HUES64 (cell line): ENCODE data around the gene OR2AT4.
A peak's percentile ranks its signal among the peaks of the same experiment; 100 is the strongest.
"Not testable (repeated sequence)": the region's sequence is repeated elsewhere in the genome, so short reads cannot be mapped to it uniquely, and the experiment has no call there.

Source experiments
- H3K27ac ChIP-seq: 2 replicates; pipeline ENCODE4 v1.7.0; 2013; ENCODE audit warnings: low read depth, low read length, inconsistent platforms
- H3K27me3 ChIP-seq: 2 replicates; pipeline ENCODE4 v1.6.1; 2013; ENCODE audit warnings: mild to moderate bottlenecking, low read length; ENCODE audit not compliant: insufficient read depth
- H3K36me3 ChIP-seq: 2 replicates; pipeline ENCODE4 v1.6.1; 2013; ENCODE audit warnings: mild to moderate bottlenecking, low read length; ENCODE audit not compliant: insufficient read depth
- H3K4me1 ChIP-seq: 2 replicates; pipeline ENCODE4 v1.6.1; 2013; ENCODE audit warnings: mild to moderate bottlenecking, low read length, moderate library complexity; ENCODE audit not compliant: insufficient read depth
- H3K4me3 ChIP-seq: 2 replicates; pipeline ENCODE4 v1.5.1; 2013; ENCODE audit warnings: mild to moderate bottlenecking, low read length, moderate library complexity
- H3K9ac ChIP-seq: 2 replicates; pipeline ENCODE4 v1.6.1; 2013; ENCODE audit warnings: mild to moderate bottlenecking, low read depth, low read length
- H3K9me3 ChIP-seq: 2 replicates; pipeline ENCODE4 v1.6.1; 2013; ENCODE audit warnings: low read depth, low read length; ENCODE audit not compliant: insufficient read depth
- WGBS: fragments of 150-250, 120-280 bp; methylation state at CpG from one replicate; pipeline ENCODE4 v1.1.7; 2013; ENCODE audit warnings: missing lambda C conversion rate; 5-methylcytosine and 5-hydroxymethylcytosine counted together

OR2AT4 gene

GRCh38 chr11:75133976-75134375 is 37.3 kb upstream of the OR2AT4 start:
- Histone ChIP-seq H3K4me3 (no peak overlapping the region), H3K27me3 (no peaks in the 10 kb centered on the region), H3K27ac (no peak overlapping the region), H3K9ac (no peak overlapping the region), H3K4me1 (peaks cover 4% of the 10 kb centered on the region; the same call in 1 of the 2 replicates), H3K36me3 (no peaks in the 10 kb centered on the region), H3K9me3 (no peaks in the 10 kb centered on the region)
- 72% methylated on average over 6 of the region's 6 CpGs for WGBS

GRCh38 chr11:75132080-75132479 is 35.4 kb upstream of the OR2AT4 start:
- Histone ChIP-seq H3K9me3 (peaks cover 6% of the 10 kb centered on the region; the same call in 1 of the 2 replicates), H3K9ac (no peak overlapping the region), H3K27ac (no peak overlapping the region), H3K4me3 (no peak overlapping the region), H3K27me3 (no peaks in the 10 kb centered on the region), H3K4me1 (peaks cover 4% of the 10 kb centered on the region; the same call in 1 of the 2 replicates), H3K36me3 (no peaks in the 10 kb centered on the region)
- WGBS, result 95% methylated on average over 3 of the region's 3 CpGs

- Histone ChIP-seq H3K4me1 (no peaks in the 10 kb centered on the region), H3K9me3 (peaks cover 6% of the 10 kb centered on the region; the same call in 1 of the 2 replicates), H3K4me3 (no peak overlapping the region), H3K27ac (no peak overlapping the region), H3K9ac (no peak overlapping the region), H3K27me3 (no peaks in the 10 kb centered on the region), H3K36me3 (no peaks in the 10 kb centered on the region)
- 95% methylated on average over 2 of the region's 2 CpGs for WGBS
These were observed 29.9 kb upstream of the OR2AT4 start for GRCh38 chr11:75126564-75126963.

GRCh38 chr11:75118577-75118976 is 21.9 kb upstream of the OR2AT4 start:
- Histone ChIP-seq H3K27me3 (no peaks in the 10 kb centered on the region), H3K4me3 (no peak overlapping the region), H3K36me3 (no peaks in the 10 kb centered on the region), H3K9me3 (peaks cover 15% of the 10 kb centered on the region; the same call in 1 of the 2 replicates), H3K9ac (no peak overlapping the region), H3K4me1 (no peaks in the 10 kb centered on the region), H3K27ac (no peak overlapping the region)
- WGBS, result no CpG with 5 or more reads among the region's 1 CpG

GRCh38 chr11:75114465-75114864 is 17.8 kb upstream of the OR2AT4 start:
- H3K27ac ChIP-seq, result no peak overlapping the region
- H3K36me3 ChIP-seq, result no peaks in the 10 kb centered on the region
- H3K4me1 ChIP-seq, result no peaks in the 10 kb centered on the region
- H3K9ac ChIP-seq, result no peak overlapping the region
- no peak overlapping the region for H3K4me3 ChIP-seq
- peaks cover 15% of the 10 kb centered on the region; the same call in 1 of the 2 replicates for H3K9me3 ChIP-seq
- no peaks in the 10 kb centered on the region for H3K27me3 ChIP-seq
- WGBS, result 97% methylated on average over 2 of the region's 2 CpGs

GRCh38 chr11:75113030-75113429 is 16.4 kb upstream of the OR2AT4 start:
- no peak overlapping the region for H3K27ac ChIP-seq
- no peak overlapping the region for H3K4me3 ChIP-seq
- no peaks in the 10 kb centered on the region for H3K36me3 ChIP-seq
- no peaks in the 10 kb centered on the region for H3K4me1 ChIP-seq
- H3K9me3 ChIP-seq, result 0 out of 2 replicates have a peak, but pooled peaks cover 8% of the 10 kb centered on the region
- 64% methylated on average over 1 of the region's 1 CpG for WGBS
- no peaks in the 10 kb centered on the region for H3K27me3 ChIP-seq
- H3K9ac ChIP-seq, result no peak overlapping the region

GRCh38 chr11:75112200-75112599 is 15.5 kb upstream of the OR2AT4 start:
- no peaks in the 10 kb centered on the region for H3K4me1 ChIP-seq
- no peaks in the 10 kb centered on the region for H3K36me3 ChIP-seq
- no peak overlapping the region for H3K9ac ChIP-seq
- WGBS, result 87% methylated on average over 2 of the region's 2 CpGs
- 0 out of 2 replicates have a peak, but pooled peaks cover 2% of the 10 kb centered on the region for H3K9me3 ChIP-seq
- no peak overlapping the region for H3K27ac ChIP-seq
- H3K27me3 ChIP-seq, result no peaks in the 10 kb centered on the region
- no peak overlapping the region for H3K4me3 ChIP-seq

GRCh38 chr11:75107187-75107586 is 10.5 kb upstream of the OR2AT4 start:
- no peak overlapping the region for H3K27ac ChIP-seq
- 67% methylated on average over 4 of the region's 4 CpGs for WGBS
- no peak overlapping the region for H3K4me3 ChIP-seq
- no peaks in the 10 kb centered on the region for H3K27me3 ChIP-seq
- H3K4me1 ChIP-seq, result peaks cover 3% of the 10 kb centered on the region; the same call in 1 of the 2 replicates
- H3K9me3 ChIP-seq, result no peaks in the 10 kb centered on the region
- no peaks in the 10 kb centered on the region for H3K36me3 ChIP-seq
- no peak overlapping the region for H3K9ac ChIP-seq

- not testable (repeated sequence) for H3K4me1 ChIP-seq, H3K9ac ChIP-seq, H3K36me3 ChIP-seq, H3K9me3 ChIP-seq, H3K27me3 ChIP-seq, H3K4me3 ChIP-seq
- H3K27ac ChIP-seq, result 0 out of 2 replicates have a peak overlapping the region, but pooled peaks have one; percentile 63
- 100% methylated on average over 2 of the region's 2 CpGs for WGBS
These were observed 9.4 kb upstream of the OR2AT4 start for GRCh38 chr11:75105967-75106681.

- H3K36me3 ChIP-seq, result no peaks in the 10 kb centered on the region
- no peaks in the 10 kb centered on the region for H3K9me3 ChIP-seq
- H3K27me3 ChIP-seq, result no peaks in the 10 kb centered on the region
- peak overlapping the region; percentile 63; the same call in 1 of the 2 replicates for H3K27ac ChIP-seq
- no peak overlapping the region for H3K9ac ChIP-seq
- H3K4me1 ChIP-seq, result peaks cover 3% of the 10 kb centered on the region; the same call in 1 of the 2 replicates
- 59% methylated on average over 9 of the region's 9 CpGs for WGBS
- no peak overlapping the region for H3K4me3 ChIP-seq
These were observed 8.8 kb upstream of the OR2AT4 start for GRCh38 chr11:75105462-75105925.

GRCh38 chr11:75103380-75104026 is 6.8 kb upstream of the OR2AT4 start:
- H3K27ac ChIP-seq, result no peak overlapping the region
- no peaks in the 10 kb centered on the region for H3K9me3 ChIP-seq
- H3K4me3 ChIP-seq, result no peak overlapping the region
- no peak overlapping the region for H3K9ac ChIP-seq
- no peaks in the 10 kb centered on the region for H3K36me3 ChIP-seq
- WGBS, result 96% methylated on average over 5 of the region's 5 CpGs
- no peaks in the 10 kb centered on the region for H3K27me3 ChIP-seq
- peaks cover 3% of the 10 kb centered on the region; the same call in 1 of the 2 replicates for H3K4me1 ChIP-seq
